Neuronal stem cell (in vitro differentiated cells): ENCODE data around the gene CARMIL1.

Experiments
- DNase-seq: peaks from one replicate; pipeline ENCODE4 v3.0.0-alpha.2; 2013; ENCODE audit warnings: low spot score
- H2AFZ ChIP-seq: one replicate; pipeline ENCODE4 v1.6.1; 2013; ENCODE audit warnings: mild to moderate bottlenecking, low read length, inconsistent platforms
- H2AK5ac ChIP-seq: 2 replicates; pipeline ENCODE4 v1.6.1; 2013; ENCODE audit warnings: low read depth, mild to moderate bottlenecking, inconsistent platforms, low read length, moderate library complexity, mixed read lengths
- H2BK120ac ChIP-seq: 2 replicates; pipeline ENCODE4 v1.6.1; 2013; ENCODE audit warnings: low read depth, mild to moderate bottlenecking, inconsistent platforms, low read length, moderate library complexity, mixed read lengths
- H2BK12ac ChIP-seq: one replicate; pipeline ENCODE4 v1.6.1; 2013; ENCODE audit warnings: low read length, inconsistent platforms
- H2BK15ac ChIP-seq: 2 replicates; pipeline ENCODE4 v1.6.1; 2013; ENCODE audit warnings: mild to moderate bottlenecking, low read length, inconsistent platforms, mixed read lengths
- H2BK5ac ChIP-seq: one replicate; pipeline ENCODE4 v1.6.1; 2013; ENCODE audit warnings: inconsistent platforms, mild to moderate bottlenecking, low read length, moderate library complexity
- H3K14ac ChIP-seq: one replicate; pipeline ENCODE4 v1.6.1; 2013; ENCODE audit warnings: low read length, inconsistent platforms
- H3K18ac ChIP-seq: 2 replicates; pipeline ENCODE4 v1.6.1; 2013; ENCODE audit warnings: low read length, inconsistent platforms
- H3K23ac ChIP-seq: 2 replicates; pipeline ENCODE4 v1.6.1; 2013; ENCODE audit warnings: low read depth, mild to moderate bottlenecking, mixed read lengths, low read length, inconsistent platforms; ENCODE audit not compliant: poor library complexity
- H3K27ac ChIP-seq: replicated peaks from 3 replicates; pipeline ENCODE4 v1.5.1; 2013; ENCODE audit warnings: low read length, inconsistent platforms
- H3K27me3 ChIP-seq, 3 experiments: 2 replicates each; pipeline ENCODE4 v1.6.1; 2013; ENCODE audit warnings: low read length in 3 of 3, mild to moderate bottlenecking in 2 of 3, inconsistent platforms in 1 of 3, low read depth in 1 of 3, mixed read lengths in 1 of 3, moderate library complexity in 1 of 3; ENCODE audit not compliant: control insufficient read depth in 3 of 3, insufficient read depth in 3 of 3
- H3K36me3 ChIP-seq, 2 donors: replicated peaks in 1 of 2; 2 replicates each; pipeline ENCODE4 v1.6.1; 2013; ENCODE audit warnings: low read length in 2 of 2; ENCODE audit not compliant: control insufficient read depth in 2 of 2, insufficient read depth in 2 of 2
- H3K4ac ChIP-seq: 2 replicates; pipeline ENCODE4 v1.6.1; 2013; ENCODE audit warnings: inconsistent platforms, mild to moderate bottlenecking, low read length, moderate library complexity
- H3K4me1 ChIP-seq, 2 donors: 1 replicate in 1 of 2; 2 replicates in 1 of 2; pipeline ENCODE4 v1.6.1; 2013; ENCODE audit warnings: low read length in 2 of 2, low read depth in 1 of 2; ENCODE audit not compliant: control insufficient read depth in 2 of 2, insufficient read depth in 1 of 2
- H3K4me2 ChIP-seq: one replicate; pipeline ENCODE4 v1.6.1; 2013; ENCODE audit warnings: mild to moderate bottlenecking, low read length, inconsistent platforms; ENCODE audit not compliant: insufficient read depth, poor library complexity, severe bottlenecking
- H3K4me3 ChIP-seq, 2 donors: 2 replicates each; pipeline ENCODE4 v1.5.1; 2013; ENCODE audit warnings: low read length in 2 of 2, mild to moderate bottlenecking in 2 of 2, inconsistent platforms in 1 of 2, moderate library complexity in 1 of 2
- H3K79me1 ChIP-seq: one replicate; pipeline ENCODE4 v1.6.1; 2013; ENCODE audit warnings: low read depth, mild to moderate bottlenecking, inconsistent platforms, low read length, moderate library complexity
- H3K9ac ChIP-seq: one replicate; pipeline ENCODE4 v1.6.1; 2013; ENCODE audit warnings: mild to moderate bottlenecking, low read depth, low read length, inconsistent platforms; ENCODE audit not compliant: poor library complexity
- H3K9me3 ChIP-seq, 2 donors: replicated peaks in 1 of 2; 2 replicates each; pipeline versions ENCODE3 to v1.6.1; 2013; ENCODE audit warnings: low read length in 2 of 2, mild to moderate bottlenecking in 2 of 2, inconsistent platforms in 1 of 2, low read depth in 1 of 2, mixed read lengths in 1 of 2, moderate library complexity in 1 of 2; ENCODE audit not compliant: control insufficient read depth in 2 of 2, insufficient read depth in 1 of 2
- H4K8ac ChIP-seq: one replicate; pipeline ENCODE4 v1.6.1; 2013; ENCODE audit warnings: low read depth, mild to moderate bottlenecking, inconsistent platforms, low read length, moderate library complexity
- H4K91ac ChIP-seq: one replicate; pipeline ENCODE4 v1.6.1; 2013; ENCODE audit warnings: low read length, low read depth, mild to moderate bottlenecking, inconsistent platforms; ENCODE audit not compliant: poor library complexity
- WGBS, 2 donors: extraction: QIAGEN DNeasy Blood & Tissue Kit; methylation state at CpG; one replicate each; pipeline ENCODE4 v1.1.7; 2013; ENCODE audit warnings: missing lambda C conversion rate in 2 of 2, mixed read lengths in 1 of 2; ENCODE audit not compliant: insufficient read length in 2 of 2, insufficient replicate concordance in 1 of 2; ENCODE audit errors: extremely low coverage in 2 of 2; 5-methylcytosine and 5-hydroxymethylcytosine counted together

The CARMIL1 gene

DNA sequence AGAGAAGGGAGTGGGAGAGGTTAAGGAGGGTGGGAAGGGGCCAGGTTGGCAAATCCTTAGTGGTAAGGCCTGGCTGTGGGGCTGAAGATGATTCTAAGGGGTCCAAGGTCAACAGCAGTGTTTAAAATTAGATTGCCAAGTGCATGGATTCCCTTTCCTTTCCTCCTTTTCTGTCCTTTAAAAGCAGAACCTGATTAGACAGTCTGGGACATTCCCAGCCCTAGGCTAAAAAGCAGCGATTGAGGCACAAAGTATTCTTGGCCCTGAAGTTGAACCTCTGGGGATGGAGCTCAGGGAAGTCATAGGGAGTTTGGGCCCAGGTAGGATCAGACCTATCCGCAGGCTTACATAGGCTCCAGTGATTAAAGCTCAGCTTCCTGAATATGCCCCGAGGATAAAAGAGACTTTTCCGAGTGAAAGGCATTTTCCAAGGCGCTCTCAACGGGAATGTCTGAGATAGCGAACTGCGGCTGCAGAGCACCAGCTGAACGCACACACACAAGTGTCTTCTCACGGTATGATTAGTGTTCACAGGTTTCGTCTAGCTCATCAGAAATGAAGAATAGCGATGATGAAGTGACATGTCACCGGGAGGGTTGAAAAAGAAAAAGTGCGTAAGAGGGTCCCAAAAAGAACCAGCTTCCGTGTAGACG, 787 bp upstream of the CARMIL1 start:
- Histone ChIP-seq H3K9me3 (no peaks in the 10 kb centered on the region), H2BK12ac (no peak overlapping the region), H3K23ac (no peak overlapping the region), H2BK15ac (no peak overlapping the region), H2AK5ac (no peak overlapping the region), H3K36me3 (no peaks in the 10 kb centered on the region), H2BK120ac (no peak overlapping the region), H3K4me1 (peaks cover 5 to 31% of the 10 kb centered on the region in 2 donors), H3K27ac (no peak overlapping the region), H3K4me2 (peak overlapping the region; percentile 92), H3K27me3 (peaks cover 0 to 3% (median 0%) of the 10 kb centered on the region in 3 experiments), H2BK5ac (no peak overlapping the region), H2AFZ (peak overlapping the region; percentile 100), H3K4ac (no peak overlapping the region), H4K91ac (no peak overlapping the region), H3K79me1 (no peaks in the 10 kb centered on the region), H3K9ac (no peak overlapping the region), H3K14ac (no peak overlapping the region), H4K8ac (no peak overlapping the region), H3K4me3 (peak overlapping the region; percentile 61 to 74), H3K18ac (no peak overlapping the region)
- no CpG with 5 or more reads among the region's 16 CpGs for WGBS, 2 donors
- DNase-seq: no peak

DNA sequence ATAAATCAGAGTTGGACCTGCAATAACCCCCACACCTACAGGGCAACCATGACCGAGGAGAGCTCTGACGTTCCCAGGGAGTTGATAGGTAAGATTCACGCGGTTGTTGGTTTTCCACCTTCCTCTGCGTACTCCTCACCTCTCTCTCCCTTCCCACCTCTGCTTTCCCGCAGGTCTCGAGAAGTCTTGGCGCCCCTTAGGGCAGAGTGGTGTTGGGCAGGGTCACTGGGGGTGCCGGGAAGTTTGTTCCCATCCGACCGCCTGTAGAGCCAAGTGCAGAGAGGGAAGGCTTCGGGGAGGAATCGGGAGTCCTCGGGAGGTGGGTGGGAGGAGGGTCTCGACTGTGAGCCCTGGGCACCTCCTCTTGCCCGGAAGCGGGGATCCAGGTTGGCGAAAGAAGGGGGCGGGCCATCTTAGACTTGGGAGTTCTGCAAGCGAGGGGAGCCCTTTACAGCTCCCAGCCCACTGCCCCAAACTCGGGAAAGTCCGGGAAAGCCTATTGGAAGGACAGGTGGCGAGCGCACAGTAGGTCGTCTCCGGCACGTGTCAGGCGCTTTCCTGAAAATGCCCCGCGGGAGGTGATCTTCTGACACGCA, 672 bp downstream of the CARMIL1 start:
- Histone ChIP-seq H3K23ac (peak overlapping the region; percentile 81), H2BK15ac (no peak overlapping the region), H3K36me3 (no peaks in the 10 kb centered on the region), H2BK120ac (no peak overlapping the region), H4K8ac (no peak overlapping the region), H3K9me3 (no peaks in the 10 kb centered on the region), H3K14ac (peak overlapping the region; percentile 13), H3K4me2 (peak overlapping the region; percentile 92), H3K79me1 (no peaks in the 10 kb centered on the region), H3K4me3 (peak overlapping the region; percentile 74 to 96), H2AK5ac (no peak overlapping the region), H3K9ac (peak overlapping the region; percentile 65), H3K27ac (no peak overlapping the region), H3K4me1 (peaks cover 5 to 31% of the 10 kb centered on the region in 2 donors), H3K18ac (peak overlapping the region; percentile 72), H2AFZ (peak overlapping the region; percentile 100), H2BK5ac (no peak overlapping the region), H3K4ac (no peak overlapping the region), H3K27me3 (peaks cover 0 to 3% (median 0%) of the 10 kb centered on the region in 3 experiments), H2BK12ac (no peak overlapping the region), H4K91ac (no peak overlapping the region)
- WGBS, 2 donors: no CpG with 5 or more reads among the region's 31 CpGs
- DNase-seq: peak; percentile 33

DNA sequence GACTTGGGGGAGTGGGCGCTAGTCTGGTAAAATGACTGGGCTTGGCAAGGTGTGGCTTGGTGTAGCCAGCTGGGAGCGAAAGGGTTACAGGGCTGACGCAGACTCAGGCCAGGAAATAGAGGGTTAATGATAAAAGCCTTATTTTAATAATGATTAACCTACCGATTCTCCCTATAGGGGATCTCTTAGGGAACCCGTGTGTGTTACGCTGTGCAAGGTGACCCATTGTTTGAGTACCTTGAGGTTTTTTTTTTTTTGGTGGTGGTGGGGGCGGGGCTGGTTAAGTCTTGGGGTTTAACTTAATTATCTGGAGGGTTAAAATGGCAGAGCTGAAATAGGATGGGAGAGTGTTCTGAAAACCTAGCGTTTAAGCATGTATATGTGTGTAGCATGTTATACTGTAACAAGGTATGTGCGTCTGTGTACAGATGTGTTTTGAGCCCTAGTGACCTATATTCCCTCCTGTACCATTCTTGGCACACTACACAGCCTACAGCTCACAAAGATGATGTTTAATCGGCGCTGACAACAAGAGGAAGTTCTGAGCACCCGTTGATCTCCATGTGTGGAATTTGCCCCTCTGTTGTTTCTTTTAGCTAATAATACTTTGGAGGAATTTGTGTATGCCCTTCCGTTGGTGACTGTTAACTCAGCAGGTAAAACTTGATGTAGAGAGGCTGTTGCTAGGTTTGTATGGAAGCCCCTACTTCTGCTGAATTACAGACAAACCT, 1.3 kb downstream of the CARMIL1 start:
- no CpG with 5 or more reads among the region's 13 CpGs for WGBS, 2 donors
- Histone ChIP-seq H3K14ac (peak overlapping the region; percentile 13), H3K27me3 (peaks cover 0 to 3% (median 0%) of the 10 kb centered on the region in 3 experiments), H2BK120ac (no peak overlapping the region), H3K4ac (no peak overlapping the region), H4K8ac (no peak overlapping the region), H3K36me3 (no peaks in the 10 kb centered on the region), H3K9me3 (no peaks in the 10 kb centered on the region), H2AFZ (peak overlapping the region; percentile 100), H3K18ac (peak overlapping the region; percentile 72), H2BK15ac (no peak overlapping the region), H2AK5ac (no peak overlapping the region), H3K79me1 (no peaks in the 10 kb centered on the region), H2BK5ac (no peak overlapping the region), H3K27ac (no peak overlapping the region), H2BK12ac (no peak overlapping the region), H3K4me2 (peak overlapping the region; percentile 92), H3K23ac (no peak overlapping the region), H3K9ac (peak overlapping the region; percentile 18), H4K91ac (no peak overlapping the region), H3K4me3 (peak overlapping the region; percentile 74 to 96), H3K4me1 (peaks cover 5 to 31% of the 10 kb centered on the region in 2 donors)
- DNase-seq: no peak

DNA sequence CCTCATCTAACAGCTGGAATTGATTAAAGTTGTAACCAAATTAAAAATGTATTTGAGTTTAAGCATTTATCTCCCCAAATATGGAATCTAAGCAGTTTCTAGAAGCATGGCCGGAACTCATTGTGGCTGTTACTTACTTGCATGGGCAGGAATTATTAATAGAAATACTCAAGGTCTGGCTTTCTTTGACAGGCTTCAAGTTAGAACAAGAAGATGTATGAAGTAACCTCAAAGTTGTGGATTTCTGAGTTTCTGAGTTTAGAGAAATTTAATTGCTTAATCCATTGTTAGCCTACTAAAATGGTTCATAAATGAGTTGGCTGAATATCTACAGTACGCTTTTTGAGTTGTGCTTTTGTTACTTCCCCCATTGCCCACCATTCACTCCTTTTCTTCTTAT, 7.7 kb downstream of the CARMIL1 start:
- Histone ChIP-seq H3K4ac (no peak overlapping the region), H2BK15ac (no peak overlapping the region), H3K9me3 (no peaks in the 10 kb centered on the region), H3K4me2 (no peak overlapping the region), H2BK12ac (no peak overlapping the region), H3K14ac (no peak overlapping the region), H2BK120ac (no peak overlapping the region), H2BK5ac (no peak overlapping the region), H3K18ac (no peak overlapping the region), H3K27me3 (no peaks in the 10 kb centered on the region), H3K9ac (no peak overlapping the region), H3K4me1 (peaks cover 0 to 3% of the 10 kb centered on the region in 2 donors), H2AFZ (no peak overlapping the region), H4K91ac (no peak overlapping the region), H3K36me3 (no peaks in the 10 kb centered on the region), H3K23ac (no peak overlapping the region), H3K4me3 (no peak overlapping the region), H2AK5ac (no peak overlapping the region), H3K27ac (no peak overlapping the region), H4K8ac (no peak overlapping the region), H3K79me1 (no peaks in the 10 kb centered on the region)
- no peak for DNase-seq
- WGBS, 2 donors: no CpG with 5 or more reads among the region's 2 CpGs
